Heart right ventricle (tissue), 16 donors: Measurements from ENCODE around the gene DNAL1. TPM values are rescaled to one million over a fixed set of nuclear protein-coding genes. Genes with fewer than 3 reads are reported as not detected.

Experiments
- ATAC-seq, 8 donors: fragments of 200-7000 bp; cut with Tn5 transposase; one replicate each; pipeline ENCODE4 v1.9.1; 2020; ENCODE audit warnings: mild to moderate bottlenecking in 8 of 8, moderate library complexity in 8 of 8, moderate number of reproducible peaks in 1 of 8
- DNase-seq, 2 donors: peaks; one replicate each; pipeline ENCODE4 v3.0.0-alpha.2; 2020
- H3K27ac ChIP-seq, 10 donors: fragments of 200-600 bp; sonication (generic) in 2 of 10; one replicate each; pipeline versions ENCODE4 v1.5.0 to v1.8.0; 2020 to 2022; ENCODE audit warnings: mild to moderate bottlenecking in 3 of 10
- H3K27me3 ChIP-seq, 7 donors: fragments of 200-600 bp; one replicate each; pipeline ENCODE4 v1.8.0; 2021 to 2022; ENCODE audit warnings: mild to moderate bottlenecking in 2 of 7
- H3K36me3 ChIP-seq, 9 donors: fragments of 200-600 bp; sonication (generic) in 1 of 9; one replicate each; pipeline versions ENCODE4 v1.5.0 to v1.8.0; 2020 to 2022; ENCODE audit warnings: mild to moderate bottlenecking in 2 of 9
- H3K4me1 ChIP-seq, 9 donors: fragments of 200-600 bp; sonication (generic) in 1 of 9; one replicate each; pipeline versions ENCODE4 v1.5.0 to v1.8.0; 2020 to 2022; ENCODE audit warnings: mild to moderate bottlenecking in 4 of 9
- H3K4me3 ChIP-seq, 10 donors: fragments of 200-600 bp; sonication (generic) in 2 of 10; one replicate each; pipeline versions ENCODE4 v1.5.0 to v1.8.0; 2020 to 2022; ENCODE audit warnings: mild to moderate bottlenecking in 7 of 10, moderate library complexity in 2 of 10
- H3K9me3 ChIP-seq, 11 donors: fragments of 200-600 bp in 10 of 11; sonication (generic) in 2 of 11; one replicate each; pipeline versions ENCODE4 v1.5.0 to v1.8.0; 2013 to 2022; ENCODE audit warnings: mild to moderate bottlenecking in 2 of 11, control low read depth in 1 of 11, moderate library complexity in 1 of 11
- WGBS, 2 donors: extraction: QIAGEN DNeasy Blood & Tissue Kit; methylation state at CpG; one replicate each; pipeline ENCODE4 v1.1.7; 2013; ENCODE audit warnings: inconsistent platforms in 1 of 2; 5-methylcytosine and 5-hydroxymethylcytosine counted together
- intact Hi-C, 10 donors: fragments of 100-400 bp; cut with DNase I; formaldehyde crosslinking; loops; one replicate each; pipeline versions ENCODE4 v1.11.1 to v1.14.2; 2022
- polyA plus RNA-seq, 2 donors: library from polyadenylated mRNA; stranded (reverse); fragments of 200-250 nt; gene quantifications; one replicate each; pipeline ENCODE4 v1.2.3, GENCODE V29; 2013
- total RNA-seq, 10 donors: library from RNA; stranded (reverse); fragmentation: NEBNext Ultra II Directional in 3 of 10; extraction: Animal tissue kit (Norgen Biotek cat#: 25700) in 3 of 10; gene quantifications; one replicate each; pipeline versions ENCODE4 v1.2.1 to v1.2.4, GENCODE V29; 2021 to 2023
- TF ChIP-seq, protein P1 (sequence below), 9 donors: fragments of 200-600 bp; sonication (generic) in 2 of 9; IDR thresholded peaks; one replicate each; pipeline versions ENCODE4 v1.5.0 to v1.8.0; 2021 to 2022; ENCODE audit warnings: antibody characterized with exemption in 9 of 9, mild to moderate bottlenecking in 5 of 9, moderate library complexity in 1 of 9
- donor health status: Arrhythmogenic right ventricular cardiomyopathy.
- donor health status: ischemic (EF 13 %, LVEDD 7.1; RV severe dilation, severe dysfunction).
- donor health status: healthy with polysubstance abuse.
- donor health status: DM: no; HTN: yes; CAD: no.
- donor health status: DM: no; HTN: no; CAD: no.
- donor health status: ischemic (EF 25% LVEDD 6.9; RV normal size, moderate dysfunction).
- donor health status: ischemic (EF 25% LVEDD 5.7; RV mildly dilated, moderate dysfunction).
- donor health status: healthy.
- donor health status: DM: yes; HTN: yes; CAD: no.
- donor health status: Ischemic cardiomyopathy.
- donor health status: ischemic (EF 35%, LVEDD 5.7; RV mildly dilated, moderate dysfunction).
- donor health status: nonischemic (EF 11% LVEDD 7.7; RV severe dilation, severe dysfunction).
- donor health status: DM: yes; HTN: yes; CAD: no.
- donor health status: PGD.
- donor health status: ischemic (EF 29% LVEDD 5.4; RV normal size, mild dysfunction).
- donor health status: nonischemic (EF 23%, LVEDD 6.1; RV moderate dilation, normal function).

The DNAL1 gene
- total and polyA plus RNA-seq, 12 donors = 5.9 to 21.2 (median 13.7) TPM

DNA sequence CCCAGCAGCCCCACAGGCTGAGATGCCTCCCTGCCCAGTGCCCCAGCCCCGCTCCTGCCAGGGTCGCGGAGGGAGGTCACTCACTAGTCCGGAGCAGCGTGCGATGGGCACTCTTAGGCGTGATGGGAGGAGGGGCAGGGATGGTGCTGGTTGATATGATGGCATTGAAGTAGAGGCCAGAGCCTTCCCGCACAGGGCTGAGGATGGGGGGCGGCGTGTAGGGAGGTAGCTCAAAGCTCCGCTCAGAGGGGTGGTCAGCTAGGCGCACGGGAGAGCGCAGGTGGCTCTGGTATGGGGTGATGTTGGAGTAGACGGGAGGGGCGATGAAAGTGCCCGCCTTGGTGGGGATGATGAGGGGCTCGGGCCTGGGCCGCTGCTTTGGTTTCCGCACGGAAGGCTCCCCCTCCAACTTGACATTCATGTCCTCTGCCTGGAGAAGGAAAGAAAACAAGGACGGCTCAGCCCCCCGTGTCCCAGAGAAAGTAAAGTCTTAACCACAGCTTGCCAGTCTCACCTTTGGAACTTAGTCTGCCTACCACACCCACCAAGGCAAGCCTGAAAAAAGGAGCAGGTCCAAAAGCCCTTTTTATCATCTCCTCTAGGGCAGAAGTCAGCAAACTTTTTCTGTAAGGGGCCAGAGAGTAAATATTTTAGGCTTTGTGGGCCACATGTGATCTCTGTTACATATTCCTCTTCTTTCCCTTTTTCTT lies 84.9 kb downstream of the DNAL1 start:
- Histone ChIP-seq H3K27me3 (no peaks in the 10 kb centered on the region), H3K36me3 (peaks cover 0 to 96% (median 41%) of the 10 kb centered on the region in 9 donors), H3K4me1 (peaks cover 28 to 68% (median 60%) of the 10 kb centered on the region in 9 donors), H3K9me3 (no peaks in the 10 kb centered on the region), H3K4me3 (no peak overlapping the region), H3K27ac (peak overlapping the region in 7 of 10 donors; percentile 36 to 91 (median 66))
- intact Hi-C loops = loop anchor here in 9 of 10 donors (1.0 to 10.0 kb wide), 7 partner anchors 25 to 98 kb away; a partner anchor contains a TSS
- peak in 1 of 2 donors; percentile 3 for DNase-seq
- TF ChIP-seq, protein P1, sequence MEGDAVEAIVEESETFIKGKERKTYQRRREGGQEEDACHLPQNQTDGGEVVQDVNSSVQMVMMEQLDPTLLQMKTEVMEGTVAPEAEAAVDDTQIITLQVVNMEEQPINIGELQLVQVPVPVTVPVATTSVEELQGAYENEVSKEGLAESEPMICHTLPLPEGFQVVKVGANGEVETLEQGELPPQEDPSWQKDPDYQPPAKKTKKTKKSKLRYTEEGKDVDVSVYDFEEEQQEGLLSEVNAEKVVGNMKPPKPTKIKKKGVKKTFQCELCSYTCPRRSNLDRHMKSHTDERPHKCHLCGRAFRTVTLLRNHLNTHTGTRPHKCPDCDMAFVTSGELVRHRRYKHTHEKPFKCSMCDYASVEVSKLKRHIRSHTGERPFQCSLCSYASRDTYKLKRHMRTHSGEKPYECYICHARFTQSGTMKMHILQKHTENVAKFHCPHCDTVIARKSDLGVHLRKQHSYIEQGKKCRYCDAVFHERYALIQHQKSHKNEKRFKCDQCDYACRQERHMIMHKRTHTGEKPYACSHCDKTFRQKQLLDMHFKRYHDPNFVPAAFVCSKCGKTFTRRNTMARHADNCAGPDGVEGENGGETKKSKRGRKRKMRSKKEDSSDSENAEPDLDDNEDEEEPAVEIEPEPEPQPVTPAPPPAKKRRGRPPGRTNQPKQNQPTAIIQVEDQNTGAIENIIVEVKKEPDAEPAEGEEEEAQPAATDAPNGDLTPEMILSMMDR (IDR thresholded peaks at IDR 0.05) = no peak
- ATAC-seq = no peak
- WGBS, 2 donors = 90 to 92% methylated on average over 23 of the region's 23 CpGs

DNA sequence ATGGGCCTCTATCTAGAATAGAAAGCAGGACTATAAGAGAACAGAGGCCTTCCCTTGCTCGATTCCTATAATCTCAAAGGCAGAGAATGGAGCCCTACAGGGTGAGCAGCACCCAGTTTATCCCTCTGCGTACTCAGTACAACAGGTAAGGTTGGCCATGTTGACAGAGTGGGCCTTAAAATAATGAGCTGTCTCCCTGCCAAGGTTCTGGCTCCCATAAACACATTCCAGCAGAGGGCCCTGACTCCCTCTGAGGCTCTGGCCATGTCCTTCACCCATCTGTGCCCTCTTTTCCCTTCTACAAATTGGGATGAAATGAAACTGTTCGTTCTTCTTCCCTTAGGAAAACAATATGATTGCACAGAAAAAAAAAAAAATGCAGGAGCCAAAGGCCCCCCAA lies 86.3 kb downstream of the DNAL1 start:
- whole genome bisulfite sequencing, 2 donors = 41 to 54% methylated on average over 3 of the region's 3 CpGs
- TF ChIP-seq, protein P1 (IDR thresholded peaks at IDR 0.05) = peak in 4 of 9 donors; percentile 5 to 35 (median 29)
- peak in 4 of 8 donors; percentile 34 to 63 (median 60) for ATAC-seq
- no peak for DNase-seq
- Histone ChIP-seq H3K27ac (peak overlapping the region in 6 of 10 donors; percentile 23 to 53 (median 42)), H3K4me3 (no peak overlapping the region), H3K4me1 (peaks cover 15 to 54% (median 46%) of the 10 kb centered on the region in 9 donors), H3K9me3 (no peaks in the 10 kb centered on the region), H3K27me3 (no peaks in the 10 kb centered on the region), H3K36me3 (peaks cover 0 to 96% (median 38%) of the 10 kb centered on the region in 9 donors)
- intact Hi-C loops = loop anchor here in 2 of 10 donors (10.0 kb wide), 1 partner anchor 54 kb away; no protein-coding TSS in a partner anchor

DNA sequence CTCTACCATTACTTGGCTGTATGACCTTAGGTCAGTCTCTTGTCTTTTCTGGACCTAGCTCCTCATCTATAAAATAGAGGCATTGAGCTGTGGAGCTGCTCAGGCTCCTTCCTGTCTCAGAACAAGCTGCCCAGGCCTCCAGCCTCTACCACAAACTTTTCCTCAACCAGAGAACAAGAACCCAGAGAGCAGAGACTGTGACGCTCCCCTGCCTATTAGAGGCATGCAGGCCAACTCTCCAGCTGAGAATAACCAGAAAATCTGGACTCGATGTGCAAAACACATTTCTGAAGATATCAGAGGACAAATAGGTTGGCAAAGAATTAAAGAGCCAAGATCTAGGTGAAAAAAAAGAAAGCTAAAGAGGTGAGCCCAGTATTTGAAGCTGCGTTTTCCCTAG lies 87.2 kb downstream of the DNAL1 start:
- 61 to 62% methylated on average over 3 of the region's 3 CpGs for WGBS, 2 donors
- no peaks in the 10 kb centered on the region for H3K27me3 ChIP-seq
- no peak overlapping the region for H3K4me3 ChIP-seq
- ATAC-seq = no peak
- no peak for DNase-seq
- H3K36me3 ChIP-seq = peaks cover 0 to 96% (median 44%) of the 10 kb centered on the region in 9 donors
- TF ChIP-seq, protein P1 (IDR thresholded peaks at IDR 0.05) = no peak
- H3K9me3 ChIP-seq = no peaks in the 10 kb centered on the region
- H3K4me1 ChIP-seq = peaks cover 12 to 46% (median 37%) of the 10 kb centered on the region in 9 donors
- H3K27ac ChIP-seq = peak overlapping the region in 4 of 10 donors; percentile 23 to 61 (median 28)
- intact Hi-C loops = loop anchor here in 2 of 10 donors (10.0 kb wide), 1 partner anchor 53 kb away; no protein-coding TSS in a partner anchor

DNA sequence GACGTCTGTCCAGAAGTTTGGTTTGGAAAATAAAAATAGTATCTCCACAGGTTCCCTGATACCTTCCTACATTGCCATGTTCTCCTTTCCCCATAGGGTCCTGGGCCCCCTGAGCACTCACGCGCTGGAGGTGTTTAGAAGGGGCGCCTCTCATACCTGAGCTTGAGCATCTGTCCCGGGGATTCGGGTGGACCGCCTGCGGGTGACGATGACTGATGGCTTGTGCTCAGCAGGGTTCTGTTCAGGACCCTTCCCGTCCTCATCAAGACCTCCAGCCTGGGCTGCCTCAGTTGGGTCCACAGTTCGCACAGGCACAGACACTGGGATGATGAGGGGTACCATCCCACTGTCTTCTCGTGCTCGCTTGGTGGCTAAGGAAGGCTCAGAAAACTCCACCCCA lies 92.1 kb downstream of the DNAL1 start:
- H3K27ac ChIP-seq = no peak overlapping the region
- no peaks in the 10 kb centered on the region for H3K9me3 ChIP-seq
- no peaks in the 10 kb centered on the region for H3K27me3 ChIP-seq
- H3K4me3 ChIP-seq = no peak overlapping the region
- peaks cover 0 to 80% (median 54%) of the 10 kb centered on the region in 9 donors for H3K36me3 ChIP-seq
- peaks cover 32 to 44% (median 35%) of the 10 kb centered on the region in 9 donors for H3K4me1 ChIP-seq
- TF ChIP-seq, protein P1 (IDR thresholded peaks at IDR 0.05) = no peak
- ATAC-seq (no peak), DNase-seq (no peak)
- 86 to 89% methylated on average over 13 of the region's 13 CpGs for WGBS, 2 donors
- intact Hi-C loops = loop anchor here in 2 of 10 donors (10.0 kb wide), 1 partner anchor 48 kb away; no protein-coding TSS in a partner anchor
